PFSK-1 (cell line): Measurements from ENCODE around the gene CFAP61.

Experiments
- FOXP2 ChIP-seq: optimal IDR thresholded peaks from 2 replicates; pipeline ENCODE3; 2011; ENCODE audit warnings: borderline replicate concordance, control low read depth, inconsistent platforms; ENCODE audit not compliant: insufficient read depth; ENCODE audit errors: extremely low read length, extremely low read depth
- POLR2AphosphoS5 ChIP-seq: IDR thresholded peaks from 2 replicates; pipeline ENCODE4 v1.6.1; 2012; ENCODE audit warnings: low read depth, mild to moderate bottlenecking, control low read depth, low read length, moderate library complexity
- REST ChIP-seq, 2 experiments: IDR thresholded peaks; 2 replicates each; pipeline versions ENCODE4 v1.6.1 to v1.8.0; 2011 to 2012; ENCODE audit warnings: low read depth in 2 of 2, low read length in 2 of 2, control low read depth in 1 of 2, inconsistent platforms in 1 of 2, mild to moderate bottlenecking in 1 of 2, moderate library complexity in 1 of 2; ENCODE audit not compliant: insufficient read depth in 1 of 2
- SIN3A ChIP-seq: IDR thresholded peaks from 2 replicates; pipeline ENCODE4 v1.6.1; 2012; ENCODE audit warnings: mild to moderate bottlenecking, low read length, moderate library complexity, borderline replicate concordance; ENCODE audit not compliant: insufficient read depth
- TAF1 ChIP-seq: IDR thresholded peaks from 2 replicates; pipeline ENCODE4 v1.6.1; 2012; ENCODE audit warnings: low read length, control low read depth, borderline replicate concordance; ENCODE audit not compliant: insufficient read depth

Gene CFAP61

GRCh38 chr20:20203784-20204183 is 151.5 kb downstream of the CFAP61 start:
- TF ChIP-seq SIN3A (no peak), REST (IDR thresholded peaks at IDR 0.05; ENCODE audit: insufficient read depth in 1 of 2, low read depth in 2 of 2, low read length in 2 of 2) (no peak), TAF1 (no peak), FOXP2 (no peak), POLR2AphosphoS5 (no peak)

DNA sequence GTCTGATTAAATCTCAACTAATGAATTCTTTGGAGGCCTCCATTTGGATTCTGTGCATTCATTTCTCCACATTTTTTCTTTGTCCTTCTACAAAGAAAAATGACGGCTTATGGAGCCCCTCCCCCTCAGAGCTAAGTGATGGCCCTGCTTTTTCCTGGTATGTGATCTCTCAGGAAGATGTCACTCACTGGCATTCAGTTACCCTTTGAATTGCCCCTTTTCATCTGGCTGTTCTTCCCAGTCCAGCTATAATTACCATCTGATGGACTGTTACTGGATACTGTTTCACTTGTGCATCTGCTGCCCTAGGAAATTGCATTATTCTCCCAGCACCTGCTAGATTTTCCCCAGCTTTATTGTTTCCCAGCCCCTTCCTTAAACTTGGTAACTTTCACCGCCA is 151.9 kb downstream of the CFAP61 start:
- TF ChIP-seq POLR2AphosphoS5 (no peak), REST (IDR thresholded peaks at IDR 0.05; ENCODE audit: insufficient read depth in 1 of 2, low read depth in 2 of 2, low read length in 2 of 2) (no peak), FOXP2 (no peak), TAF1 (no peak), SIN3A (no peak)

GRCh38 chr20:20205141-20205861 is 153.0 kb downstream of the CFAP61 start:
- TF ChIP-seq REST (IDR thresholded peaks at IDR 0.05; ENCODE audit: insufficient read depth in 1 of 2, low read depth in 2 of 2, low read length in 2 of 2), result no peak
- no peak for TF ChIP-seq POLR2AphosphoS5
- no peak for TF ChIP-seq SIN3A
- TF ChIP-seq TAF1, result no peak
- no peak for TF ChIP-seq FOXP2

DNA sequence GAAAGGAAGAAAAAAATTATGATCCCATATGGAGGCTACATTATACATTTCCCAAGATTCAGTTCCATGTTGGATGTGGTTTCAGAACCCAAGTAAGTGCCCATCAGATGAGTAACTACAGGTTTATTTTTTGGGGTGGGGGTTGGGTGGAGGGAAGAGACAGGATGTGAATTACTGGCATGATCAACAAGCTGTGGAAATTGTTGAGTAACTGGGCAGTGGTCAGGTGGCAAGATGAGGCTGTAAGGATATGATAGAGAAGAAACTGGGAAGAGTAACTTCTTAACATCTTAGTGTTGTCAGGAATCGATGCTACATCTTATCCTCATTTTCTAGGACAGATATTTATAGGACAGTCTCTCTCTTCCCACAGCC is 153.5 kb downstream of the CFAP61 start:
- no peak for TF ChIP-seq TAF1
- no peak for TF ChIP-seq FOXP2
- TF ChIP-seq REST (IDR thresholded peaks at IDR 0.05; ENCODE audit: insufficient read depth in 1 of 2, low read depth in 2 of 2, low read length in 2 of 2), result no peak
- TF ChIP-seq POLR2AphosphoS5, result no peak
- TF ChIP-seq SIN3A, result no peak

DNA sequence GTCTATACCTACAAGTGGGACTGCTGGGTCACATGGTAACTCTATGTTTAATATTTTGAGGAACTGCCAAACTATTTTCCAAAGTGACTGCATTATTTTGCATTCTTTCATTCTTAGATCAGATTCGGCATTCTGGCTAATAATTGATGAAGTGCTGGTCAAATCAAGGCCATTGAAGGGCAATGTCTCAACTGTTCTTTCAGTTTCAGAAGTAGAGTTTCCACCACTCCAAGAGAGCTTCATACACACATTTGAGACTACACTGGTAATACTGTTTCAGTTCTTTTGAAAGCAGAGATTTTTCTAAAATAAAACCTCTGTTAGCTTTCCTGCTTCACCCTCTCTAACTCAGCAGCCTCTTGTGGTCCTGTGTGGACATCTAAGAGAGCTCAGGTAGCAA is 154.5 kb downstream of the CFAP61 start:
- TF ChIP-seq FOXP2, result no peak
- no peak for TF ChIP-seq REST (IDR thresholded peaks at IDR 0.05; ENCODE audit: insufficient read depth in 1 of 2, low read depth in 2 of 2, low read length in 2 of 2)
- TF ChIP-seq SIN3A, result no peak
- no peak for TF ChIP-seq TAF1
- TF ChIP-seq POLR2AphosphoS5, result no peak
